ENCODE measurements around the gene EP300.
"Not testable (repeated sequence)": the region's sequence is repeated elsewhere in the genome, so short reads cannot be mapped to it uniquely, and the experiment has no call there.

EP300 gene

DNA sequence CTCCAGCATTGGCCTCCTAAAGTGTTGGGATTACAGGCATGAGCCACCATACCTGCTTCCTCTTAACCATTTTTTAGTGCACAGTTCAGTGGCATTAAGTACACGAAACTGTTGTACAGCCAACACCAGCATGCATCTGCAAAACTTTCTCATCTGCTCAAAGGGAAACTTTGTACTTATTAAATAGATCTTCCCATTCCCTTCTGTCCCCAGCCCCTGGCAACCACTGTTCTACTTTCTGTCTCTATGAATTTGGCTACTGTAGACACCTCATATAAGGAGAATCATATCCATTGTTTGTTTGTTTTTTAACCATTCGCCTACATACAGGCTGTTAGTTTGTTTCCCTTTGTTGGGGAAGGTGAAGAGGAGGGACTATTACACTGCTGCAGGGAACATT is 6.5 kb upstream of the EP300 start:
- no peak for DNase-seq (ENCODE audit: low spot score)

DNA sequence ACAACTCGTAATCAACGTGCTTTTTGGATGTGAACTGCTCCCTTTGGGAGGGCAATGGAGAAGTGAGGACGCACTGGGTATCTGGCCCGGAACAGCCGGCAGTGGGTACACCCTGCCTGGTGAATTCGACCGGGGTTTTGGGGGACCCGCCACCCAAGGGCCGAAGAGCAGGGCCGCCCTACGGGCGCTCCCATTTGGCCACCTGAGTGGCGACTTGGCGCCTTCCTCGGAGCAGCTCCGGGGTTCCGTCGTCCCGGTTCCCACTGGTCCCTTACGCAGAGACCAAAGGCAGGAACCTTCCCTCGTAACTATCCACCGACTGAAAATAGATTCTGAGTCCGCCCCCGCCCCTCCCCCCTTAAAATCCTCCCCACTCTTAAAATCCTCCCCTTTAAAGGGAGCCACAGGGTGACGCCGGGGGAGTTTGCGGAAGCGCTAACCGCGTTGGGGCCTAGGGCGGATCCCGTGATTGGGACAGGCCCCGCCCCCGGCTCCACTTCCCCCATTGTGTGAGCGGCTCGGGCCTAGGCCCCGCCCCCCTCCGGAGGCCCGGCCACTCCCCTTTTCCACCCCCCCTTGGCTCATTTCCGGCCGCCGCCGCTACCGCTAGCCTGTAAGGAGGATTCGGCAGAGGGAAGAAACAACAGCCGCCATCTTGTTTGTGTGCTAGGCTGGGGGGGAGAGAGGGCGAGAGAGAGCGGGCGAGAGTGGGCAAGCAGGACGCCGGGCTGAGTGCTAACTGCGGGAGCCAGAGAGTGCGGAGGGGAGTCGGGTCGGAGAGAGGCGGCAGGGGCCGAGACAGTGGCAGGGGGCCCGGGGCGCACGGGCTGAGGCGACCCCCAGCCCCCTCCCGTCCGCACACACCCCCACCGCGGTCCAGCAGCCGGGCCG is 1.0 kb upstream of the EP300 start:
- peak; percentile 99 for DNase-seq (ENCODE audit: low spot score)

DNA sequence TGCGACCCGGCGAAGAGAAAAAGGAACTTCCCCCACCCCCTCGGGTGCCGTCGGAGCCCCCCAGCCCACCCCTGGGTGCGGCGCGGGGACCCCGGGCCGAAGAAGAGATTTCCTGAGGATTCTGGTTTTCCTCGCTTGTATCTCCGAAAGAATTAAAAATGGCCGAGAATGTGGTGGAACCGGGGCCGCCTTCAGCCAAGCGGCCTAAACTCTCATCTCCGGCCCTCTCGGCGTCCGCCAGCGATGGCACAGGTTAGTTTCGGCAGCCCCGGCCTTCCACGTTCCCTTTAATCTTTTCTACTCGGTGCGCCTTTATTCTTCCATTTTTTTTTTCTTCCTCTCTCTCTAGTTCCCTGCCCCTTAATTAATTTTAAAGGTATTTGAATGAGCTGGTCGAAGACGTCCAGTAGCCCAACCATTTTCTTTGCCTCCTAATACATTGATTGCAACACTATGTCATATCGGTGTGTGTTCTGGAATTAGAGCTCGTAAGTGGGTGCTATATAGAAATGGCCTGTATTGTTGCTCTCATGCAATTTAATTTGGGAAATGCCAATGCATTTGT is 537 bp downstream of the EP300 start:
- peak; percentile 34 for DNase-seq (ENCODE audit: low spot score)

DNA sequence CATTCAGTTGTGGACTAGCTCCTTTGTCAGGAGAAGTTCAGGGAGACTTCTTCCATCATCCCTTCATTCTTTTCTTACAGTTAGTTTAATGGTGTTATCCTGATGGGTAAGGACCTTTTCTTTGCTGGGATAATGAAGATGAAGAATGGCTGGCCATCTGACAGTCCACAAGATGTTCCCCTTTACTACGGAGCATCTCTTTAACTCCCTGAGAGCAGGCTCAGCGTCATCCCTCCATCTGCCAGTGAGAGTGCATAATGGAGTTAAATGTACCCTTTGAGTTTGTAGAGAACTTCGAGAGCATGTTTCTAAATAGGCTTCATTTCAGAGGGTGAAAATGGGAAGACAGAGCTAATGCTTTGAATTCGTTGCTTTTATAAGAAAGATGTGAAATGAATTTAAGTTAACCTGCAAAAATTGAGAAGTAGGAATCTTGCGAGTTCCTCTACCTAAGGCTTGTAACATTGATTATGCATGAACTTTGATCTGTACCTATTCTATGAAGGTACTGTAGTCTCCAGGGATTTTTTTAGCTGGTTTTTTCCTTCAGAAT is 1.7 kb downstream of the EP300 start:
- peak; percentile 31 for DNase-seq (ENCODE audit: low spot score)

DNA sequence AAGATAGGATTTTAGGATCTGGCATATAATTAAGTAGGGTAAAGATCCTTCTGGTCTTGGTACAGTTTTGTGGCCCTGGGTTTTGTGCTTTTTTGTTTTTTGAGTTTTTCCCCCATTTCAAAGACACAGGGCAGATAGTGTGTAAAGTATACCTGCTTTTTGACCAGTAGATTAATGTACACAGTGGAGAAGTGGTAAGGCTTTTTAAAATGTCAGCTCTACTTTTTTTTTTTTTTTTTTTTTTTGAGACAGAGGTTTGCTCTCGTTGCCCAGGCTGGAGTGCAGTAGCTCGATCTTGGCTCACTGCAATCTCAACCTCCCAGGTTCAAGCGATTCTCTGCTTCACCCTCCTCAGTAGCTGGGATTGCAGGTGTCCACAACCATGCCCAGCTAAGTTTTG is 4.0 kb downstream of the EP300 start:
- DNase-seq (ENCODE audit: low spot score), result no peak

DNA sequence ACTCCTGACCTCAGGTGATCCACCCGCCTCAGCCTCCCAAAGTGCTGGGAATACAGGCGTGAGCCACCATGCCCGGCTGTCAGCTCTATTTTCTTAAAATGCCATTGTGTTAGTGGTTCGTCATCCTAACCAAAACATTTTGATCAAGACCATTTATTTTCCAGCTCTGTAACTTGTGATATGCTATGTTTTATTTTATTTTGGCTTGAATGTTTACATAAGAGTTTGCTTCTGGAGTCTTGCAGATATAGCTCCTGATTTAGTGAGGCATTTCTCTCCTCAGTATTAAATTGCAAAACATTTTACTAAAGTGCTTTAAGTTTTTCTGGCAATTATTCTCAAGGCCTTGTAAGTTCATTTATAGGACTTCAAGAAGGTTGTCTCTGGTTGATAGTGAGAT is 4.4 kb downstream of the EP300 start:
- DNase-seq (ENCODE audit: low spot score), result no peak

DNA sequence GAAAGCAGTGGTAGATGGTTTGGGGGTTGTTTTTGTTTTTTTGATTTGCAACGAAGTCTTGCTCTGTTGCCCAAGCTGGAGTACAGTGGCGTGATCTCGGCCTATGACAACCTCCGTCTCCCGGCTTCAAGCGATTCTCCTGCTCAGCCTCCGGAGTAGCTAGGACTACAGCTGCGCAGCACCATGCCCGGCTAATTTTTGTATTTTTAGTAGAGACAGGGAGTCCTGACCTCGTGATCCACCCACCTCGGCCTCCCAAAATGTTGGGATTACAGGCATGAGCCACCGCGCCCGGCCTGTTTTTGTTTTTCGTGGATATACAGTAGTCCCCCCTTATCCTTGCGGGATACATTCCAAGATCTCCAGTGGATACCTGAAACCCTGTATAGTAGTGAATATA is 6.6 kb downstream of the EP300 start:
- DNase-seq (ENCODE audit: low spot score), result no peak

DNA sequence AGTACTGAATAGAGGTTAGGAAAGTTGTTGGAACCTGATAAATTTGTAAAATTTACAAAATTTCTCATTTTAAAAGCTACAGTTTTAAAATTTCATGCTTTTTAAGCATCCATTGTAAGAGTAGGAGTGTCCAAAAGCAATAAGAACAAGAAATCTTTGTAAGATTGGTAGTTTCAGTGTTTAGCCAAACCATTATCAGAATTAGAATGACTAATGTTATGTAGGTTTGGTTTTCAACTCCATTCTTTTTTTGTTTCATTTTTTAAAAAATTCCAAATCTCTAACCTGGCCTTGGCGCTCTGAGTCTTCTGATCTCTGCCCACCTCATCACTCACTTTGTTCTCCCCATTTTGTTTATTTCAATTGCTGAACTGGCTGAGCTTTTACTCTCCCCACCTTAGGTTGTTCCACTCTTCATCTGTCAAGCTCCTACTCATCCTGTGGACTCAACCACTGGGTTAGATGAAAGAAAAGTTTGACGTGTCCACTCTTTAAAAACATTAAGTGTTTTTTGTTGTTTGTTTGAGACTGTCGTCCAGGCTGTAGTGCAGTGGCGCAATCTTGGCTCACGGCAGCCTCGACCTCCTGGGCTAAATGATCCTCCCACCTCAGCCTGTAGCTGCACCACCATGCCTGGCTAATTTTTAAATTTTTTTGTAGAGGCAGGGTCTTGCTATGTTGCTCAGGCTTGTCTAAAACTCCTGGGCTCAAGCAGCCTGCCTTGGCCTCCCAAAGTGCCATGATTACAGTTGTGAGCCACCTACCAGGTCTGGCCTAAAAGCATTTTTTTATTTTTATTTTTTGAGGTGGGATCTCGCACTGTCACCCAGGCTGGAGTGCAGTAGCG is 14.0 kb downstream of the EP300 start:
- DNase-seq (ENCODE audit: low spot score), result peak; percentile 22

DNA sequence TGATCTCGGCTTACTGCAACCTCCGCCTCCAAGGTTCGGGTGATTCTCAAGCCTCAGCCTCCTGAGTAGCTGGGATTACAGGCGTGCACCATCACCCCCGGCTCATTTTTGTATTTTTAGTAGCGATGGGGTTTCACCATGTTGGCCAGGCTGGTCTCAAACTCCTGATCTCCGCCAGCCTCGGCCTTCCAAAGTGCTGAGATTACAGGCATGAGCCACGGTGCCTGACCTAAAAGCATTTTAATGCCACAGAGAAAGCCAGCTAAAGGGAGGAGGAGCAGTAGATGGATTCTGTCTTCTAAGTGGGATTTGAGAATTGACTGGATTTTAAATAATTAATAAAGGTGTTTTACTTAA is 14.6 kb downstream of the EP300 start:
- not testable (repeated sequence) for DNase-seq (ENCODE audit: low spot score)

DNA sequence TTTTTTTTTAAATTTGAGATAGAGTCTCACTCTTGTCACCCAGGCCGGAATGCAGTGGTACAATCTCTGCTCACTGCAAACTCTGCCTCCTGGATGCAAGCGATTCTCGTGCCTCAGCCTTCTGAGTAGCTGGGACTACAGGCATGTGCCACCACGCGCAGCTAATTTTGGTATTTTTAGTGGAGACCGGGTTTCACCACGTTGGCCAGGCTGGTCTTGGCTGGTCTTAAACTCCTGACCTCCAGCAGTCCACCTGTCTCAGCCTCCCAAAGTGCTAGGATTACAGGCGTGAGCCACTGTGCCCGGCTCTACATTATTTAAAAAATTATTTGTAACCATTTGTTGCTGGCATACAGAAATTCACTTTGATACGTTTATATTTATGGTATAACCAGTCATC is 18.6 kb downstream of the EP300 start:
- no peak for DNase-seq (ENCODE audit: low spot score)

DNA sequence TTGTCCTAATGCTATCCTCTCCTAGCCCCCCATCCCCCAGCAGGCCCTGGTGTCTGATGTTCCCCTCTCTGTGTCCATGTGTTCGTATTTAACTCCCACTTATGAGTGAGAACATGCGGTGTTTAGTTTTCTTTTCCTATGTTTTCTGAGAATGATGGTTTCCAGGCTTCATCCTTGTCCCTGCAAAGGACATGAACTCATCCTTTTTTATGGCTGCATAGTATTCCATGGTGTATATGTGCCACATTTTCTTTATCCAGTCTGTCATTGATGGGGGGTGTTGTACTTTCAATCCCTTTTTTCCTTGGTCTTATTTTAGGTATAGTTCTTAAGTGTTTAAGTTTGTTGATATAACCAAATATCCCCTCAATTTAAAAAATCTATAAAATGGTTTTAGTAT is 23.9 kb downstream of the EP300 start:
- no peak for DNase-seq (ENCODE audit: low spot score)

DNA sequence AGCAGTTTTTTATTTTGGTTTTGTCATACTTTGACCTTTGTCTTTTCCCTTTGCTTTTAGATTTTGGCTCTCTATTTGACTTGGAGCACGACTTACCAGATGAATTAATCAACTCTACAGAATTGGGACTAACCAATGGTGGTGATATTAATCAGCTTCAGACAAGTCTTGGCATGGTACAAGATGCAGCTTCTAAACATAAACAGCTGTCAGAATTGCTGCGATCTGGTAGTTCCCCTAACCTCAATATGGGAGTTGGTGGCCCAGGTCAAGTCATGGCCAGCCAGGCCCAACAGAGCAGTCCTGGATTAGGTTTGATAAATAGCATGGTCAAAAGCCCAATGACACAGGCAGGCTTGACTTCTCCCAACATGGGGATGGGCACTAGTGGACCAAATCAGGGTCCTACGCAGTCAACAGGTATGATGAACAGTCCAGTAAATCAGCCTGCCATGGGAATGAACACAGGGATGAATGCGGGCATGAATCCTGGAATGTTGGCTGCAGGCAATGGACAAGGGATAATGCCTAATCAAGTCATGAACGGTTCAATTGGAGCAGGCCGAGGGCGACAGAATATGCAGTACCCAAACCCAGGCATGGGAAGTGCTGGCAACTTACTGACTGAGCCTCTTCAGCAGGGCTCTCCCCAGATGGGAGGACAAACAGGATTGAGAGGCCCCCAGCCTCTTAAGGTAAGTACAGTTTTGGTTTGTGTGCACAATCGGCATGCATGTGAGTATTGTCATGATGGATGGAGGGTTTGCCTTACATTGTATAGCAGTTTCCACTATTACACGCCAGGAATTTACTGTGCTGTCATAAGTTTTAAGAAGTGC is 25.0 kb downstream of the EP300 start:
- DNase-seq (ENCODE audit: low spot score), result no peak

DNA sequence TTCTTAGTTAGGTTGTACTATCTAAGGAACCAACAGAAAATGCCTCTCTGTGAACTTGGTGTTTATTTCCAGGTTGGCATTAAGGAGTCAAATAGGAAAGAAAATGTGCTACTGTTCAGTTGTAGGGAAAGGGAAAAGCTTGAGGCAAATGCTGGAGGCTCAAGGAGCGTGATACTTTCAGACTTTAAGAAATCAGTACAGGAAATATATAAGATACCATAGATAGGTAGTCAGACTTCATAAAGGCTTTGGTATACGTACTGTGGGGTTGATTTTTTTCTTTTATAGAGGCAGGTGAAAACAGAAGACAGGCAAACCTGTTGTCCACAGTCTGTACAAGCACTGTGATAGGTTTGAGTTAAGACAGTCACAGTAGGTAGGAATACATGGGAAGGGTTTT is 30.8 kb downstream of the EP300 start:
- DNase-seq (ENCODE audit: low spot score), result no peak

DNA sequence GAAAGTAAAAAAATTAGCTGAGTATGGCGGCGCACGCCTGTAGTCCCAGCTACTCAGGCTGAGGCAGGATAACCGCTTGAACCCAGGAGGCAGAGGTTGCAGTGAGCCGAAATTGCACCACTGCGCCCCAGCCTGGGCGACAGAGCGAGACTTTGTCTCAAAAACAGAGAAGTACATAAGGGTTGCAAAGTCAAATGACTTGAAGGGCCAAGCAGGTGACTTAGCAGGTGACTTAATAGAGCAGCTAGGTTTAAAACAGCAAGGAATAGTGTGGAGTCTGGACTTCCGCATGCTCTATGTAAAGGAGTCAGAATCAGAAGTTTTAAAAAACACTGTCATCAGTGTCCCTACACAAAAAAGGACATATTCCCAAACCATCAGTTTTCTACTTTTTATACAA is 31.7 kb downstream of the EP300 start:
- no peak for DNase-seq (ENCODE audit: low spot score)

DNA sequence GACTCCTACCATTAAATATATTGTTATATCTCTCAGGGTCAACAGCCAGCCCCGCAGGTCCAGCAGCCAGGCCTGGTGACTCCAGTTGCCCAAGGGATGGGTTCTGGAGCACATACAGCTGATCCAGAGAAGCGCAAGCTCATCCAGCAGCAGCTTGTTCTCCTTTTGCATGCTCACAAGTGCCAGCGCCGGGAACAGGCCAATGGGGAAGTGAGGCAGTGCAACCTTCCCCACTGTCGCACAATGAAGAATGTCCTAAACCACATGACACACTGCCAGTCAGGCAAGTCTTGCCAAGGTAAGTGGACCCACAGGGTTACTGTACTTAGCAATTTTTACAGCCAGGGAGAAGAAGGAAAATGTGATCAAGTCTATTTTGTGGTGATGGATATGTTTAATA is 35.1 kb downstream of the EP300 start:
- DNase-seq (ENCODE audit: low spot score), result no peak

DNA sequence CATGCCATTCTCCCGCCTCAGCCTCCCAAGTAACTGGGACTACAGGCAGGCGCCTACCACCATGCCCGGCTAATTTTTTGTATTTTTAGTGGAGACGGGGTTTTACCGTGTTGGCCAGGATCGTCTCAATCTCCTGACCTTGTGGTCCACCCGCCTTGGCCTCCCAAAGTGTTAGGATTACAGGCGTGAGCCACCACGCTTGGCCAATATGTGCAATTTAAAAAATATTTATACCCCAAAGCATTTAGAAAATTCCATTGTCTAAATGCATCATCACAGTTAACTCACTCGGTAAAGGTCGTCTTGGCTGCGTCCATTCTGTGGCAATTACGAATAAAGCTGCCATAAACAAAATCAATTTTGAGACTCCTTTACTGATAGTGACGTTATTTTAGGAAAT is 36.2 kb downstream of the EP300 start:
- no peak for DNase-seq (ENCODE audit: low spot score)

DNA sequence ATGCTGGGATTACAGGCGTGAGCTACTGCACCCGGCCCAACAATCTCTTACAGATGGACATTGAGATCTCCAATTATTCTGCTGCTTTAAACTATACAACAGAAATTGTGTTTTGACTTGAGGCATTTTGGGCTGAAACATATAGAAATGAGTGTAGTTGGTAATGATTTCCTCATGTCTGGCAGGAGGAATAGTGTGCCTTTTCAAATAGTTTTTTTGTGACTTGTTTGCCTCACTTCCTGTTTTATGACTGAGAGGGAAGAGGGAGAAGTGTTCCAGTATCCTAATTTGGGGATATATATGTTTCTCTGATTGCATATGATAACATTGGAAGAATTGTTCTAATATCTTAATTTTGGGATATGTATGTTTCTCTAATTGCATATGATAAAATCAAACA is 40.2 kb downstream of the EP300 start:
- DNase-seq (ENCODE audit: low spot score), result no peak

DNA sequence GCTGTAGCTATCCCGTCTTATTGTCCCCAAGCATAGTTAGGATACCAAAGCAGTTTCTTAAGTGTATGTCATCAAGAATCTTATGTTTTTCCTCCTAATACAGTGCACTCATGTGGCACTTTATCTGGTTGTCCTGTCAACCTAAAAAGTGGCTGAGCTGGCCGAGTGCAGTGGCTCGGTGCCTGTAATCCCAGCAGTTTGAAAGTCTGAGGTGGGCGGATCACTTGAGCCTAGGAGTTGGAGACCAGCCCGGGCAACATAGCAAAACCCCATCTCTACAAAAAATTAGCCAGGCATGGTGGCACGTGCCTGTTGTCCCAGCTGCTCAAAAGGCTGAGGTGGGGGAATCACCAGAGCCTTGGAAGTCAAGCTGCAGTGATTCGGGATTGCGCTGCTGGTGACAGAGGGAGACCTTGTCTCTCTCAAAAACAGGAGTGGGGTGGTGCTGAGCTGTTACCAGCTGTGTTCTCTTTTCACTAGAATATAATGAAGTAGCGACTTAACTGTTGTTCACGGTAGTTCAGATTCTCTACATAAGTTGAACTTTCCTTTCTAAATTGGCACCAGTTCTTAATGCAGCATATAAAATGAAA is 48.1 kb downstream of the EP300 start:
- no peak for DNase-seq (ENCODE audit: low spot score)

DNA sequence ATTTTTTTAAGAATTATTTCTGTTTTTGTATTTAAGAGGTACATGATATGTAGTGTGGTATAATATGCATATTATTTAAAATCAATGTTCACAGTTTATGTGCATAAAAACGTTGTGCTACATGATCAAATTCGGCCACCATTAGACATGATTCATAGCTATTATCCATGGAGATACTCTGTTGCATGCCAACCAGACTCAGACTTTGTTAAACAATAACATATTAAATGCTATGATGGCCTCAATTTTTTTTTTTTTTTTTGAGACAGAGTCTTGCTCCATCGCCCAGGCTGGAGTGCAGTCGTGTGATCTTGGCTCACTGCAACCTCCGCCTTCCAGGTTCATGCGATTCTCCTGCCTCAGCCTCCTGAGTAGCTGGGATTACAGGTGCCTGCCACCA is 53.5 kb downstream of the EP300 start:
- DNase-seq (ENCODE audit: low spot score), result not testable (repeated sequence)

DNA sequence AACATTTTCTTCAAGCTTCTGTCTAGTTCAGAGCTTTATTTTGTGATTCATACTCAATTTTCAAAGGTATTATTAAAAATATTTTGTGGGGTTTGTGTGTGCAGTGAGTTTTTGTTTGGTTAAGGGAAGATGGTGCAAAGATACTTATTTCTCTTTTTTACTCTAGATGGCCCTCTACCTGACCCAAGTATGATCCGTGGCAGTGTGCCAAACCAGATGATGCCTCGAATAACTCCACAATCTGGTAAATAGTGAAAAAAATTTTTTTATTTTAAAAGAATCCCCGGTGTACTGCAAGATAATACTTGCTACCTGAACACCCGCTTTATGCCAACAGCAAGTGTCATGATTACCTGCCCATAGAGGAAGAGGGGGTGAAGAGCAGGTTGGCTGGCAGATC is 54.2 kb downstream of the EP300 start:
- no peak for DNase-seq (ENCODE audit: low spot score)

DNA sequence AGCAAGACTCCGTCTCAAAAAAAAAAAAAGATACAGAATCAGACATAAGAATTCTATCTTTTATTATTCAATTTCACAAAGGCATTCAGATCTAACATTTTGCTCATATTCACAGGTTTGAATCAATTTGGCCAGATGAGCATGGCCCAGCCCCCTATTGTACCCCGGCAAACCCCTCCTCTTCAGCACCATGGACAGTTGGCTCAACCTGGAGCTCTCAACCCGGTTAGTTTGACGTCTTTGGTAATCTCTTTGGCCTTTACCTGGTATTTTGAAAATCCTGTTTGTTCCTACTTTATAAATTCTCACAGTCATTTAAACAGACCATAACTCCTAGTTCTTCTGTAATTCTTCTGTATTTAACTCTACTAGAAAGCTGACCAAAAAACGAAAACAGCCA is 55.3 kb downstream of the EP300 start:
- no peak for DNase-seq (ENCODE audit: low spot score)
